H1 (cell line): ENCODE data around the gene SLC8A3. TPM values are rescaled to one million over a fixed set of nuclear protein-coding genes. Genes with fewer than 3 reads are reported as not detected.

Experiments used
- BACH1 ChIP-seq: IDR thresholded peaks from 2 replicates; pipeline ENCODE4 v1.6.1; 2012; ENCODE audit warnings: low read length, improper control_type of control experiment
- HDAC6 ChIP-seq: IDR thresholded peaks from one replicate; pipeline ENCODE4 v1.7.1; 2012; ENCODE audit warnings: low read depth, mild to moderate bottlenecking, inconsistent platforms, low read length, moderate library complexity
- PHF8 ChIP-seq: fragments of 200-600 bp; sonication (generic); conservative IDR thresholded peaks from 2 replicates; pipeline ENCODE4 v1.7.1; 2012; ENCODE audit warnings: low read depth, mild to moderate bottlenecking, inconsistent platforms, low read length, moderate library complexity
- POU5F1 ChIP-seq: IDR thresholded peaks from 2 replicates; pipeline ENCODE4 v1.6.1; 2011; ENCODE audit warnings: low read depth, mild to moderate bottlenecking, low read length, moderate library complexity
- RAD21 ChIP-seq, 2 experiments: IDR thresholded peaks in 1 of 2; conservative IDR thresholded peaks in 1 of 2; 2 replicates each; pipeline ENCODE4 v1.6.1; 2011; ENCODE audit warnings: low read depth in 2 of 2, low read length in 2 of 2, improper control_type of control experiment in 1 of 2, inconsistent platforms in 1 of 2, mild to moderate bottlenecking in 1 of 2, moderate library complexity in 1 of 2
- RBBP5 ChIP-seq: IDR thresholded peaks from 2 replicates; pipeline ENCODE4 v1.7.1; 2012; ENCODE audit warnings: low read depth, mild to moderate bottlenecking, inconsistent platforms, low read length, moderate library complexity, borderline replicate concordance
- SIN3A ChIP-seq, 2 experiments: IDR thresholded peaks in 1 of 2; conservative IDR thresholded peaks in 1 of 2; 2 replicates each; pipeline ENCODE4 v1.6.1; 2011 to 2012; ENCODE audit warnings: low read length in 2 of 2, improper control_type of control experiment in 1 of 2, low read depth in 1 of 2, mild to moderate bottlenecking in 1 of 2
- YY1 ChIP-seq: IDR thresholded peaks from 2 replicates; pipeline ENCODE4 v1.6.1; 2011; ENCODE audit warnings: low read depth, mild to moderate bottlenecking, low read length
- polyA plus RNA-seq, 7 experiments: library from polyadenylated mRNA; depleted of rRNA in 3 of 7; stranded (reverse) in 5 of 7; unstranded in 2 of 7; fragments of >200 nt in 5 of 7; fragments of 200-250 nt in 2 of 7; gene quantifications; 1 replicate in 5 of 7; 2 replicates in 1 of 7; 4 replicates in 1 of 7; pipeline versions ENCODE4 v1.2.1 to v1.2.3, GENCODE V29; 2011 to 2013; ENCODE audit warnings: missing spikeins in 2 of 7, mixed read lengths in 2 of 7
- total RNA-seq: library from RNA; stranded (reverse); fragmentation: NEBNext Ultra II Directional; extraction: Animal tissue kit (Norgen Biotek cat#: 25700); gene quantifications from 2 replicates; pipeline ENCODE4 v1.2.1, GENCODE V29; 2021
- TF ChIP-seq, protein P1 (sequence below): fragments of 300-600 bp; sonication (generic); IDR thresholded peaks from 2 replicates; pipeline ENCODE4 v1.7.1; 2012; ENCODE audit warnings: low read length, moderate library complexity, mild to moderate bottlenecking, inconsistent platforms; ENCODE audit not compliant: insufficient replicate concordance
- TF ChIP-seq, protein P2 (sequence below): IDR thresholded peaks from 2 replicates; pipeline ENCODE4 v1.6.1; 2012; ENCODE audit warnings: low read length, inconsistent platforms

Gene SLC8A3
- total and polyA plus RNA-seq, 2 of the 8 experiments (the other 6 are each of a cell fraction or from before 2014, with no cell fraction given), result 0.38 to 1.1 TPM

DNA sequence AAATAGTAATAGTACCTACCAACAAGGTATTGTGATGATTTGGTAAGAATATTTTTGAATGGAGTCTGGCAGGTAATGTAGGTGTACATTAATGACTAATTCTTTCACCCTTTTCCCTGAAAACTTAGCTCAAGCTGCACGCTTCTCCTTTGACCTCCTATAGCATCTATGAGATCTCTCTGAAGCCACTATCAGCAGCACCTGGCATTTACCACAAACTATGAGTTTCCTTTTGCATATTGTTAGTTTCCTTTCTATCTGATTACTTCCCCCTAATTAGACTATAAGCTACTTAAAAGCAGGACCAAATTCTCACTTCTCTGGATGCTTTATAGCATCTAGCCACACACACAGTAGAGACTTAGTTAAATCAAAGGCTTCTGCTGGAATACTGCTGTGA is 48.1 kb downstream of the SLC8A3 start (continued):
- TF ChIP-seq, protein P1, sequence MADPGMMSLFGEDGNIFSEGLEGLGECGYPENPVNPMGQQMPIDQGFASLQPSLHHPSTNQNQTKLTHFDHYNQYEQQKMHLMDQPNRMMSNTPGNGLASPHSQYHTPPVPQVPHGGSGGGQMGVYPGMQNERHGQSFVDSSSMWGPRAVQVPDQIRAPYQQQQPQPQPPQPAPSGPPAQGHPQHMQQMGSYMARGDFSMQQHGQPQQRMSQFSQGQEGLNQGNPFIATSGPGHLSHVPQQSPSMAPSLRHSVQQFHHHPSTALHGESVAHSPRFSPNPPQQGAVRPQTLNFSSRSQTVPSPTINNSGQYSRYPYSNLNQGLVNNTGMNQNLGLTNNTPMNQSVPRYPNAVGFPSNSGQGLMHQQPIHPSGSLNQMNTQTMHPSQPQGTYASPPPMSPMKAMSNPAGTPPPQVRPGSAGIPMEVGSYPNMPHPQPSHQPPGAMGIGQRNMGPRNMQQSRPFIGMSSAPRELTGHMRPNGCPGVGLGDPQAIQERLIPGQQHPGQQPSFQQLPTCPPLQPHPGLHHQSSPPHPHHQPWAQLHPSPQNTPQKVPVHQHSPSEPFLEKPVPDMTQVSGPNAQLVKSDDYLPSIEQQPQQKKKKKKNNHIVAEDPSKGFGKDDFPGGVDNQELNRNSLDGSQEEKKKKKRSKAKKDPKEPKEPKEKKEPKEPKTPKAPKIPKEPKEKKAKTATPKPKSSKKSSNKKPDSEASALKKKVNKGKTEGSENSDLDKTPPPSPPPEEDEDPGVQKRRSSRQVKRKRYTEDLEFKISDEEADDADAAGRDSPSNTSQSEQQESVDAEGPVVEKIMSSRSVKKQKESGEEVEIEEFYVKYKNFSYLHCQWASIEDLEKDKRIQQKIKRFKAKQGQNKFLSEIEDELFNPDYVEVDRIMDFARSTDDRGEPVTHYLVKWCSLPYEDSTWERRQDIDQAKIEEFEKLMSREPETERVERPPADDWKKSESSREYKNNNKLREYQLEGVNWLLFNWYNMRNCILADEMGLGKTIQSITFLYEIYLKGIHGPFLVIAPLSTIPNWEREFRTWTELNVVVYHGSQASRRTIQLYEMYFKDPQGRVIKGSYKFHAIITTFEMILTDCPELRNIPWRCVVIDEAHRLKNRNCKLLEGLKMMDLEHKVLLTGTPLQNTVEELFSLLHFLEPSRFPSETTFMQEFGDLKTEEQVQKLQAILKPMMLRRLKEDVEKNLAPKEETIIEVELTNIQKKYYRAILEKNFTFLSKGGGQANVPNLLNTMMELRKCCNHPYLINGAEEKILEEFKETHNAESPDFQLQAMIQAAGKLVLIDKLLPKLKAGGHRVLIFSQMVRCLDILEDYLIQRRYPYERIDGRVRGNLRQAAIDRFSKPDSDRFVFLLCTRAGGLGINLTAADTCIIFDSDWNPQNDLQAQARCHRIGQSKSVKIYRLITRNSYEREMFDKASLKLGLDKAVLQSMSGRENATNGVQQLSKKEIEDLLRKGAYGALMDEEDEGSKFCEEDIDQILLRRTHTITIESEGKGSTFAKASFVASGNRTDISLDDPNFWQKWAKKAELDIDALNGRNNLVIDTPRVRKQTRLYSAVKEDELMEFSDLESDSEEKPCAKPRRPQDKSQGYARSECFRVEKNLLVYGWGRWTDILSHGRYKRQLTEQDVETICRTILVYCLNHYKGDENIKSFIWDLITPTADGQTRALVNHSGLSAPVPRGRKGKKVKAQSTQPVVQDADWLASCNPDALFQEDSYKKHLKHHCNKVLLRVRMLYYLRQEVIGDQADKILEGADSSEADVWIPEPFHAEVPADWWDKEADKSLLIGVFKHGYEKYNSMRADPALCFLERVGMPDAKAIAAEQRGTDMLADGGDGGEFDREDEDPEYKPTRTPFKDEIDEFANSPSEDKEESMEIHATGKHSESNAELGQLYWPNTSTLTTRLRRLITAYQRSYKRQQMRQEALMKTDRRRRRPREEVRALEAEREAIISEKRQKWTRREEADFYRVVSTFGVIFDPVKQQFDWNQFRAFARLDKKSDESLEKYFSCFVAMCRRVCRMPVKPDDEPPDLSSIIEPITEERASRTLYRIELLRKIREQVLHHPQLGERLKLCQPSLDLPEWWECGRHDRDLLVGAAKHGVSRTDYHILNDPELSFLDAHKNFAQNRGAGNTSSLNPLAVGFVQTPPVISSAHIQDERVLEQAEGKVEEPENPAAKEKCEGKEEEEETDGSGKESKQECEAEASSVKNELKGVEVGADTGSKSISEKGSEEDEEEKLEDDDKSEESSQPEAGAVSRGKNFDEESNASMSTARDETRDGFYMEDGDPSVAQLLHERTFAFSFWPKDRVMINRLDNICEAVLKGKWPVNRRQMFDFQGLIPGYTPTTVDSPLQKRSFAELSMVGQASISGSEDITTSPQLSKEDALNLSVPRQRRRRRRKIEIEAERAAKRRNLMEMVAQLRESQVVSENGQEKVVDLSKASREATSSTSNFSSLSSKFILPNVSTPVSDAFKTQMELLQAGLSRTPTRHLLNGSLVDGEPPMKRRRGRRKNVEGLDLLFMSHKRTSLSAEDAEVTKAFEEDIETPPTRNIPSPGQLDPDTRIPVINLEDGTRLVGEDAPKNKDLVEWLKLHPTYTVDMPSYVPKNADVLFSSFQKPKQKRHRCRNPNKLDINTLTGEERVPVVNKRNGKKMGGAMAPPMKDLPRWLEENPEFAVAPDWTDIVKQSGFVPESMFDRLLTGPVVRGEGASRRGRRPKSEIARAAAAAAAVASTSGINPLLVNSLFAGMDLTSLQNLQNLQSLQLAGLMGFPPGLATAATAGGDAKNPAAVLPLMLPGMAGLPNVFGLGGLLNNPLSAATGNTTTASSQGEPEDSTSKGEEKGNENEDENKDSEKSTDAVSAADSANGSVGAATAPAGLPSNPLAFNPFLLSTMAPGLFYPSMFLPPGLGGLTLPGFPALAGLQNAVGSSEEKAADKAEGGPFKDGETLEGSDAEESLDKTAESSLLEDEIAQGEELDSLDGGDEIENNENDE, result no peak
- no peak for TF ChIP-seq RBBP5
- no peak for TF ChIP-seq RAD21 (IDR thresholded peaks at IDR 0.05 in 1 of 2, conservative IDR thresholded peaks at IDR 0.05 in 1 of 2; ENCODE audit: low read depth in 2 of 2, low read length in 2 of 2)
- TF ChIP-seq HDAC6, result no peak
- TF ChIP-seq POU5F1, result no peak
- TF ChIP-seq BACH1, result no peak
- TF ChIP-seq, protein P2, sequence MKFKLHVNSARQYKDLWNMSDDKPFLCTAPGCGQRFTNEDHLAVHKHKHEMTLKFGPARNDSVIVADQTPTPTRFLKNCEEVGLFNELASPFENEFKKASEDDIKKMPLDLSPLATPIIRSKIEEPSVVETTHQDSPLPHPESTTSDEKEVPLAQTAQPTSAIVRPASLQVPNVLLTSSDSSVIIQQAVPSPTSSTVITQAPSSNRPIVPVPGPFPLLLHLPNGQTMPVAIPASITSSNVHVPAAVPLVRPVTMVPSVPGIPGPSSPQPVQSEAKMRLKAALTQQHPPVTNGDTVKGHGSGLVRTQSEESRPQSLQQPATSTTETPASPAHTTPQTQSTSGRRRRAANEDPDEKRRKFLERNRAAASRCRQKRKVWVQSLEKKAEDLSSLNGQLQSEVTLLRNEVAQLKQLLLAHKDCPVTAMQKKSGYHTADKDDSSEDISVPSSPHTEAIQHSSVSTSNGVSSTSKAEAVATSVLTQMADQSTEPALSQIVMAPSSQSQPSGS, result no peak
- TF ChIP-seq YY1, result no peak
- no peak for TF ChIP-seq SIN3A (conservative IDR thresholded peaks at IDR 0.05 in 1 of 2, IDR thresholded peaks at IDR 0.05 in 1 of 2; ENCODE audit: low read depth in 1 of 2, low read length in 2 of 2)
- no peak for TF ChIP-seq PHF8
